UCSD-AML1 (cell line): ENCODE results near the gene FATE1.
"Not testable (repeated sequence)": the region's sequence is repeated elsewhere in the genome, so short reads cannot be mapped to it uniquely, and the experiment has no call there.

Experiments used
- DNase-seq: peaks from one replicate; lab custom pipeline; 2025; ENCODE audit not compliant: unreplicated experiment; lab: John Stamatoyannopoulos, UW

The FATE1 gene, protein sequence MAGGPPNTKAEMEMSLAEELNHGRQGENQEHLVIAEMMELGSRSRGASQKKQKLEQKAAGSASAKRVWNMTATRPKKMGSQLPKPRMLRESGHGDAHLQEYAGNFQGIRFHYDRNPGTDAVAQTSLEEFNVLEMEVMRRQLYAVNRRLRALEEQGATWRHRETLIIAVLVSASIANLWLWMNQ

GRCh38 chrX:151715752-151716151 lies at the start of gene FATE1:
Gene FATE1 (plus strand): TSS chrX:151716035. CDS start chrX:151716120, 85 bp downstream.
- DNase-seq: no peak

- DNase-seq: no peak
Measured at GRCh38 chrX:151675121-151675746, 40.6 kb upstream of the FATE1 start.

DNA sequence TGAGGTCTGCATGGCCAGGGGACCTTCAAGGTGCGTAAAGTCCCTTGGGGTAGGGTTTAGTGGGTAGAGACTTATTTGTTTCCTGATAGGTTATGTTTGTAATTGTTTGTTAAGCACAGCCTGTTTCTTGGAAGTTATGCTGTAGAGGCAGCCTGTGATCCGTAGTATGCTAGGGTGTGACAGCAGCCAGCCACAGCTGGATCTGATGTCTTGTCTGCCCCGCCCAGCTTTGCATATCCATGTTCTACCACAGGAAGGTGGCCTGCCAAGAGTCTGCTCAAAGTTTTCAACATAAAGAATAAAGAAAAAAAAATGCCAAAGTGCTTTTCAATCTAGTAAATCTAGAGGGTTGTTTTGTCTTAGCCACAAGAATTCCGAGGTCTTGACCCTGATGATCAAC lies 39.6 kb upstream of the FATE1 start:
- no peak for DNase-seq

DNA sequence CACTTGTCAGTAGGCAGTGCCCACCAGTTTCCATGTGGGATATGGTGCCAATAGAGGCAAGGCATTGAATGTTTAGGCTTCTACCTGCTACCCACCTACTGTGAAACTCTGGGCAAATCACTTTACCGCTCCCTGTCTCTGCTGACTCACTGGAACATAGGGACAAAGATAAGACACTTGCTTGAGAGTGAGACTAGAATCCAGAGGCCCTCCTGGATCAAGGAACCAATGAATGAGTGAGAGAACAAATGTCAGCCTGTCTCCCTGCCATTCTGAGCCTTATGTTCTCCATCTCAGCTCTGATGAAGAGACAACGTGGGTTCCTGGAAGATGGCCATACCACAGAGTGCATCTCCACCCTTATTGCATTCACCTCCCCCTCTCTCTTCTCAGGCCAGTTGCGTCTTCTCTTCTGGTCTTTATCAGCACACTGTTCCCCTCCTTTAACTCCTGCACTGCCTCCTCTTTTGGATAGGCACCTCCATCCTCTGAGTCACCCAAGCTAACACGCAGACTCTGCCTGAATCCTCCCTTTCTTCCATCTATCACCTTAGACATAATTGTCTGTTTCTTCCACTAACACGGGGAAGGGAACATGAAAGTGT lies 35.9 kb upstream of the FATE1 start:
- DNase-seq: no peak

DNA sequence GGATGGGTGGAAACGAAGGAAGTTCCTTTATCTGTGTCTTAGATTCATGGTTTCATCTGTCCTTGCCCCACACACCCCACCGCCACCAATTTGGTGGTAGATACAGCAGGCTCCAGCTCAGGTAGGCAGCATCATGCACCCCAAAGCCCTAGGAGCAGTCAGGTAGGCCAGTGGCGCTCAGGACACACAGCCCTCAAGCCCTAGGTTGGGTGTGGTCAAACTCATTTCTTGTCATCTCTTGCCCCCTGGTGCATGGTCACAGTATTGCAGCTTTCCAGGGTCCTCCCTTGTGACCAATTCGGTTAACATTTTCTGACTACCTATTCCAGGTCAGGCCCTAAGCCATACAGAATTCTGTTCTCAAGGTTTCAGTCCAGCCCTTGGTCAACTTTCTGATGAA lies 35.0 kb upstream of the FATE1 start:
- DNase-seq: peak; percentile 66

DNA sequence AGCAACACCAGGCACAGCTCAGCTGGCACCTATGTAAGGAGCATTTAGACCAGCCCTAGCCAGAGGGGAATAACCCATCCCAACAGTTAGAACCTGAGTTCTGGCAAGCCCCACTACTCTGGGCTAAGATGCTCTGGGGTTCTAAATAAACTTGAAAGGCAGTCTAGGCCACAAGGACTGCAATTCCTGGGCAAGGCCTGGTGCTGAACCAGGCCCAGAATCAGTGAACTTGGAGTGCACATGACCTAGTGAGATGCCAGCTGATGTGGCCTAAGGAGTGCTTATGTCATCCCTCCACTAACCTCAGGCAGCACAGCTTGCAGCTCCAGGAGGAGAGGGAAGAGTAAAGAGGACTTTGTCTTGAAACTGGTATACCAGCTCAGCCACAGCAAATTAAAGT lies 28.2 kb upstream of the FATE1 start:
- no peak for DNase-seq

DNA sequence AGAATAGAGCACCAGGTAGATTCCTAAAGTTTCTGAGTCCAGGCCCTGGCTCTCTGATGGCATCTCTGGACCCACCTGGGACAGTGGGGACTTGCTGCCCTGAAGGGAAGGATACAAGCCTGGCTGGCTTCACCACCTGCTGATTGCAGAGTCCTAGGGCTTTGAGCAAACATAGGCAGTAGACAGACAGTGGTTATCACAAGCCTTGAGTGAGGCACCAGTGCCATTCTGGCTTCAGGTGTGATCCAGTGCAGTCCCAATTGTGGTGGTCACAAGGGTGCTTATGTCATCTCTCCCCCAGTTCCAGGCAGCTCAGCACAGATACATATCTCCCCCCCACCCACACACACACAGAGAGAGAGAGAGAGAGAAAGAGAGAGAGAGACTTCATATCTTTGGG lies 27.1 kb upstream of the FATE1 start:
- DNase-seq: no peak

DNA sequence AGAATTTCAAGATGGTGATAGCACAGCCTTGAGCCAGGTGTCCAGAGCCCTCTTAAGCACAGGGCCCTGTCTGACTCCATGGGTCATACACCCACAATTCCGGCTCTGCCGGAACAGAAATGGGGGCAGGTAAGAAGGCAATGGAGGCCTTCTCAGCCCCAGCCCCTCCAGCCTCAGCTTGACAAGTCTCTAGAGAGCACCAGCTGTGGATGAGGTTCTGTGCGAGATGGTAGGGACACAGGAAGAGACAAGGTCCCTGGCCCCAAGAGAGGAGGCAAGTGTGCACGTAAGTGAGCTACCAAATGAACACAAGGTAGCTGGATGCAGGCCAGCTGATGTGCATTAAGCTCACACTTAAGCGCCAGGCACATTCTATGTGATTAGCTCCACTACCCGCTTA lies 23.0 kb upstream of the FATE1 start:
- no peak for DNase-seq

DNA sequence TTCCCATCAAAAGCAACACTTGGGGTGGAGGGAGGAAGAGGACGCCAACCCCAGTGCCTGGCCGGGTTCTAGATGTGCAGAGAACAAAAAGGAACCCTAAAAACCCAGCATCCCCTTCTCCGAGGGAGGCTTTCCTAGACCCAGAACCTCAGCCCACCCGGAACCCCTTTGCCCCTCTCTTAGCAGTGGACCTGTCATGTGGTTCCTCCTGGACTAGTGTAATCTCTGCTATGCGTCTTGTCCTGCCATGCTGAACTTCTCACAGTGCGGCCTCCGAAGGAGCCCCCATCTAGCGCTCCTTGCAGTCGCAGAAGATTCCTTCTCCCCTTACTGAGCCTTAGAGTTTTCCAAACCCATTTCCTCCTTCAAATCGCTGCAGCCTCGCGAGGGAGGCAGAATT lies 21.7 kb upstream of the FATE1 start:
- DNase-seq: no peak

GRCh38 chrX:151694661-151695582 lies 20.9 kb upstream of the FATE1 start, which contains the start of gene PRRG3:
Gene PRRG3 (plus strand): TSS chrX:151695458. CDS start chrX:151698815, 3,357 bp downstream.
- DNase-seq: no peak

DNA sequence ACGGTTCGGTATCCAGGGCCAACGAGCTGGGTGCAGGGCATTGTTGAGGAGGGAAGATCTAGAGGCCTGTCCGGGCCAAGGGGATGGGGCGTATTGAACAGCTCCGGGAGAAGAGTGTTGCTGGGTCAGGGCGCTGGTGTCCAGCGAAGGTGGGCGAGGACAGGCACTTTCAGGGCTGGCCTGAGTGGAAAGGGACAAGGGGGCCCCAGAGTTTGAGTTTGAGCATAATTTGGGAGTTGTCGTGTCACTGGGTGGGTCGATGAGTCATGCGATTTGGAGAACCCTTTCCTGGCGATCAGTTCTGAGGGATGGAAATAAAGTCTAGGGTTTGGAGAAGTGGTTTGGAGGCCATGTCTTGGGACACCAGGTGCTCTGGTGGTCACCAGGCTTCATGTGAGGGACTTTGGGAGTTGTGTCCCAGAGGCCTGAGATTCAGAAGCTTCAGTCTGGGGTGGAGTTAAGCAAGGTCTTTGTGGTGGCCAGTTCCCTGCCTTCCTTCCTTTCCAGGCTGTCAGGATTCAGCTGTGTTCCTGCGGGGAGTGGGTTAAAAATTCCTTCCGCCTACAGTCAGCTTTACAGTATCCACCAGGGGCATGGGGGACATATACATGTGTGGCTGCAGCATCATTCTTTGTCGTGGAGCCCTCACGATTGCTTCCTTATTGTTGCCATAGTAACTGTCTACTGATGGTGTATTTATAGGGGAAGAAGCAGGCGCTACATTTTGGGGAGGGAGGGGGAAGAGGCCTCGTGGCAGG lies 20.1 kb upstream of the FATE1 start:
- DNase-seq: no peak

DNA sequence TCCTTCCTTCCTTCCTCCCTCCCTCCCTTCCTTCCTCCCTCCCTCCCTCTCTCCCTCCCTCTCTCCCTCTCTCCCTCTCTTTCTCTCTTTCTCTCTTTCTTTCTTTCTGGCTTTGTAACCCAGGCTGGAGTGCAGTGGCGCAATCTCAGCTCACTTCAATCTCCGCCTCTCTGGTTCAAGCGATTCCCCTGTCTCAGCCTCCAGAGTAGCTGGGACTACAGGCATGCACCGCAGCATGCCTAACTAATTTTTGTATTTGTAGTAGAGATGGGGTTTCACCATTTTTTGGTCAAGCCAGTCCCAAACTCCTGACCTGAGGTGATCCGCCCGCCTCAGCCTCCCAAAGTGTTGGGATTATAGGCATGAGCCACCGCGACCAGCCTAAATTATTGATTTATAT lies 18.8 kb upstream of the FATE1 start:
- not testable (repeated sequence) for DNase-seq

DNA sequence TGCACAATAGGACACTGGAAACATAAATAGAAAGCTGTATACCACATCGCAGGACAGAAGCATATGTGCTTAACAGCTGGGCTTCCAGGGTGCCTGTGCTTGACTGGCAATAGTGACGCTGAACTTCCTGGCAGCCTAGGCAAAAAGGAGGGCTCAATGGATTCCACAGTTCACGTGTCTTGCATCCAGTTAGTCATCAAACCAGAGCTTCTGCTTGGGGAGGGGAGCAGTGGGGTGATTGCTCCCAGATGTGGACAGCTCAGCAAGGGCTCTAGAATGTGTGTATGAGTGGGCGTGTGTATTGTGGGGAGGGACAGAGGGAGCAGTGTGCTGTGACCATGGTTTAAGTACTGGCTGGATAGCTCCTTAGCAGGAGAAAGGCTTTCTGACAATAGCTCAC lies 18.3 kb upstream of the FATE1 start:
- DNase-seq: no peak

DNA sequence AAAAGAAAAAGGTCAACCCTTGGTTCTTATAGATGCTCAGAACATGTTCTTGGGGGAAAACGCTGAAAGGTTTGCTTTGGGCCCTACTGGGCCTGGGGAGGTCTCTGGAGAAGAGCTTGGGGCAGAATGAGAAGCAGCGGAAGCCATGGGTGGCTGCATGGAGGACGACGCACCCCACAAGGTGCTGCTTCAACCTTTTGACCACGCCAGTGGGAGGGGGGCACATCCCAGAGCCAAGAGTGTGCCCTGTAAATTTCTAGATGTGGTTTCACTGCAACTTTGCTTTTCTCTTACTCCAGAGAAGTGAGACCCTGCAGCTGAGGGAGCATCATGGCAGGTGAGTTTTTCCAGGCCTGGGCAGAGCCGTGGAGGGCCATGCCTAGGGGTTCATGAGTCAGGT lies 17.4 kb upstream of the FATE1 start:
- DNase-seq: no peak

DNA sequence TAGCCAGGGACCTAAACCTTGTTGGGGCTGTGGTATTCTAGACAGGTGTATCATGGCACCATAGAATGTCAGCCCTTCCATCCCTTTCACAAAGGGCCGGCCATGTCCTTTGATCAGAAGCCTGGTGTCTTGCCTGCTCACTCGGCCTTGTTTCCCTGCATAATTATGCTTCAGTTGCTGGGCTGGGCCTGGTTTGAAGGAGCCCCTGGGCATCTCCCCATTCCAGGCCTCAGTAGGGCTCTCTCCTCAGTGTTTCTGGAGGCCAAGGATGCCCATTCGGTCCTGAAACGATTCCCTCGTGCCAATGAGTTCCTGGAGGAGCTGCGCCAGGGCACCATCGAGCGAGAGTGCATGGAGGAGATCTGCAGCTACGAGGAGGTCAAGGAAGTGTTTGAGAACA lies 16.1 kb upstream of the FATE1 start:
- no peak for DNase-seq

DNA sequence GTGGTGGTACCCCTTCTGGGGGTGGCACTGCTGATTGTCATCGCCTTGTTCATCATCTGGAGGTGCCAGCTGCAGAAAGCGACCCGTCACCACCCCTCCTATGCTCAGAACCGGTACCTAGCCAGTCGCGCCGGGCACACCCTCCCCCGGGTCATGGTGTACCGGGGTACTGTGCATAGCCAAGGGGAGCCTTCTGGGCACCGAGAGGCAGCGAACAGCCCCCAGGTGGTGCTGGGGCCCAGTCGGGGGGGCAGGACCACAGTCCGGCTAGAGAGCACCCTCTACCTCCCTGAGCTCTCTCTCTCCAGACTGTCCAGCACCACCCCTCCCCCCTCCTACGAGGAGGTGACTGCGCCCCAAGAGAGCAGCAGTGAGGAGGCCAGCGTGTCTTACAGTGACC lies 15.3 kb upstream of the FATE1 start:
- no peak for DNase-seq

DNA sequence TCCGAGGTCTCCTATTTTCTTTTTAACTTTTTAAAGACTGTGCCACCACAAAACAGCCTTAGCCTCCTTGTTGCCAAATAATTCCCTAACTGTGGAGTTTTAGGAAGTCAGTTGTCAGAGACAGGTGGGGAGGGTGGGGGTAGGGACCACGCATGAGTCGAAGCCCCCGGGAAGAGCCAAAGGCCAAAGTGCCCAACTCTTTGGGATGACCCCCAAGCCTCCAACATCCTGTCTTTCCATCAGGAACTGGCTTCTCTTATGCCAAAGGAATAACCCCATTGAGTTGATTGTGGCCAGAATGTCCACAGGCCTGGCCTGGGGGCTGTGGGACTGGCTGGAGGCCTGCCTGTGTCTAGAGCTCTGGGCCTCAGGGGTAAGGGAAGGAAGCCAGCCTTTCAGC lies 14.8 kb upstream of the FATE1 start:
- DNase-seq: no peak

GRCh38 chrX:151701531-151701930 lies 14.3 kb upstream of the FATE1 start:
- no peak for DNase-seq

DNA sequence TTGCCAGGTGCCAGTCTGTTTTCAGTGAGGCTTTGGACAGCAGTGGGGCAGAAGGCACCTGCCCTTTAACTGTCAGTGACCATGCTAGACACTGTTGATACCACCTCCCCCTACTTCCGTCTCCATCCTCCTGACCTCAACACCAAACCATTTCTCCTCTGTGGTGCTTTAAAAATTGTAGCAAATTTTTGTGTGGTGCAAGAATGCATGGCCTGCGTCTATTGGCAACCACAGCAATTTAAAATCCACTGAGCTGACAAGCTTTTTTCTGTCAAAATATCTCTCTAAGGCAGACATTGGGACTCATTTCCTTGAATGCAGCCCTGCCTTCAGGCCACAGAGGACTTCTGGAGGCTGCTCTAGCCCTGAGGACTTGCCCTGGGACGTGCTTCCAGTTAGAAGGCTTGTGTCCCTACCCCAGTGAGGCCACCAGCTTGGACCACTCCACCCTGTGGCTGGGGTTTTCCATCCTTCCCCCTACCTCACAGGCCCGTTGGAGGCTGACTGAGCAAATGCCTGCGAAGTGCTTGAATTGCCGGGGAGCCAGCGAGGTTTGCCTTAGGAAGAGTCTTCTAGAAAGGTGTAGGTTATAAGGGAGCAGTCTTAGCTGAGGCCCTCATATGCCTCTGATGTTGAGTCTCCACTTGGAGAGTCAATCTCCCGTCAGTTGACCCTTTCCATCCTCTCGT lies 13.7 kb upstream of the FATE1 start:
- DNase-seq: no peak

GRCh38 chrX:151702741-151703340 lies 13.0 kb upstream of the FATE1 start:
- DNase-seq: no peak
